ENCODE data around the gene SLC2A10. TPM values are rescaled to one million over a fixed set of nuclear protein-coding genes. Genes with fewer than 3 reads are reported as not detected.

SLC2A10 gene
- total and polyA plus RNA-seq, 2 experiments from 2014 or later = 9.9 to 15.6 TPM

- Histone ChIP-seq H3K27me3 (no peaks in the 10 kb centered on the region), H3K4me3 (no peak overlapping the region), H3K4me1 (ENCODE audit: low read depth) (no peaks in the 10 kb centered on the region), H3K27ac (no peak overlapping the region), H3K36me3 (no peaks in the 10 kb centered on the region), H3K9me3 (ENCODE audit: low read depth) (no peaks in the 10 kb centered on the region)
- no peak for TF ChIP-seq CTCF (IDR thresholded peaks at IDR 0.05; ENCODE audit: low read depth, low read length)
- no peak for DNase-seq (ENCODE audit: low read depth in 1 of 2, low spot score in 1 of 2)
These were observed 49.6 kb downstream of the SLC2A10 start for GRCh38 chr20:46758929-46759669.

GRCh38 chr20:46761566-46761965 is 52.1 kb downstream of the SLC2A10 start:
- Histone ChIP-seq H3K9me3 (ENCODE audit: low read depth) (no peaks in the 10 kb centered on the region), H3K36me3 (no peaks in the 10 kb centered on the region), H3K27me3 (no peaks in the 10 kb centered on the region), H3K4me1 (ENCODE audit: low read depth) (no peaks in the 10 kb centered on the region), H3K4me3 (no peak overlapping the region), H3K27ac (no peak overlapping the region)
- no peak for TF ChIP-seq CTCF (IDR thresholded peaks at IDR 0.05; ENCODE audit: low read depth, low read length)
- DNase-seq (ENCODE audit: low read depth in 1 of 2, low spot score in 1 of 2) = no peak

- peak in 1 of 2 donors; percentile 35 for DNase-seq (ENCODE audit: low read depth in 1 of 2, low spot score in 1 of 2)
- no peaks in the 10 kb centered on the region for H3K27me3 ChIP-seq
- H3K27ac ChIP-seq = no peak overlapping the region
- no peak for TF ChIP-seq CTCF (IDR thresholded peaks at IDR 0.05; ENCODE audit: low read depth, low read length)
- H3K4me1 ChIP-seq (ENCODE audit: low read depth) = no peaks in the 10 kb centered on the region
- no peaks in the 10 kb centered on the region for H3K36me3 ChIP-seq
- no peak overlapping the region for H3K4me3 ChIP-seq
- H3K9me3 ChIP-seq (ENCODE audit: low read depth) = no peaks in the 10 kb centered on the region
These were observed 54.6 kb downstream of the SLC2A10 start for GRCh38 chr20:46764068-46764467.

DNA sequence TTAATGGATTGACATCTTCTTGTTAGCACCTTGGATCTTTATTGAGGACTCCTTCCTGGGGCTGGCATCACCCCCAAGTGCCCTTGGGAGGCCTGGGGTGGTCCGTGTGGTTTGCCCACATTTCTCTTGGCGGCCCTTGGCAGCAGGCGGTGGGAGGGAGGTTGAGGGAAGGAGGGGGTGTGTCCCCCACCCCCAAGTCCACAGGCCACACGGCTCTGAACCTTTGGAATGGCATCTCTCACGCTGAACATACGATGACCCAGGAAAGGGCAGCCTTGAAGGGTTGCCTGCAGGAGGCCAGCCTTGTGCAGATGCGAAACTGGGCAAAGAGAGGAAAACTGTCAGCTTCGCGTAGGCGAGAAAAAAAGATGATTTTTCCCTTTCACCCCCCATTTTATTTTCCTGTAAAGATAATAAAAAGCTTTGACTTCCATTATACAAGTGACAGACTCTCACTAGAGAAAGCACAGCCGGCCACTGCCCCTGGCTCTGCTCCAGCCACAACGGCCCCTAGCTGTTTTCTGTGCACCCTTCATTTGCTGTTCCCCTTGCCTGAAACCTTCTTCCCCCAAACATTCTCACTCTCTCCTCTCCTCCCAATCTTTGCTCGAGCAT is 56.2 kb downstream of the SLC2A10 start:
- Histone ChIP-seq H3K9me3 (ENCODE audit: low read depth) (no peaks in the 10 kb centered on the region), H3K4me1 (ENCODE audit: low read depth) (no peaks in the 10 kb centered on the region), H3K27me3 (no peaks in the 10 kb centered on the region), H3K4me3 (no peak overlapping the region), H3K36me3 (no peaks in the 10 kb centered on the region), H3K27ac (no peak overlapping the region)
- no peak for TF ChIP-seq CTCF (IDR thresholded peaks at IDR 0.05; ENCODE audit: low read depth, low read length)
- DNase-seq (ENCODE audit: low read depth in 1 of 2, low spot score in 1 of 2) = no peak

GRCh38 chr20:46767127-46767761 is 57.8 kb downstream of the SLC2A10 start:
- DNase-seq (ENCODE audit: low read depth in 1 of 2, low spot score in 1 of 2) = peak; percentile 47 to 59
- no peaks in the 10 kb centered on the region for H3K36me3 ChIP-seq
- peak; percentile 72 for TF ChIP-seq CTCF (IDR thresholded peaks at IDR 0.05; ENCODE audit: low read depth, low read length)
- no peak overlapping the region for H3K4me3 ChIP-seq
- H3K27ac ChIP-seq = no peak overlapping the region
- H3K27me3 ChIP-seq = no peaks in the 10 kb centered on the region
- H3K4me1 ChIP-seq (ENCODE audit: low read depth) = no peaks in the 10 kb centered on the region
- no peaks in the 10 kb centered on the region for H3K9me3 ChIP-seq (ENCODE audit: low read depth)

Measured in cardiac muscle cell (in vitro differentiated cells and primary cell).